Astrocyte (in vitro differentiated cells and primary cell): ENCODE data around the gene FAP.

Experiments
- EZH2 ChIP-seq: IDR thresholded peaks from 2 replicates; pipeline ENCODE4 v1.6.1; 2012; ENCODE audit warnings: mild to moderate bottlenecking, low read length, inconsistent platforms; ENCODE audit not compliant: insufficient read depth
- TF ChIP-seq, protein P1 (sequence below): IDR thresholded peaks from 2 replicates; pipeline ENCODE4 v1.5.1; 2011; ENCODE audit warnings: low read depth, mild to moderate bottlenecking, inconsistent platforms, low read length, moderate library complexity; ENCODE audit not compliant: insufficient read depth

DNA sequence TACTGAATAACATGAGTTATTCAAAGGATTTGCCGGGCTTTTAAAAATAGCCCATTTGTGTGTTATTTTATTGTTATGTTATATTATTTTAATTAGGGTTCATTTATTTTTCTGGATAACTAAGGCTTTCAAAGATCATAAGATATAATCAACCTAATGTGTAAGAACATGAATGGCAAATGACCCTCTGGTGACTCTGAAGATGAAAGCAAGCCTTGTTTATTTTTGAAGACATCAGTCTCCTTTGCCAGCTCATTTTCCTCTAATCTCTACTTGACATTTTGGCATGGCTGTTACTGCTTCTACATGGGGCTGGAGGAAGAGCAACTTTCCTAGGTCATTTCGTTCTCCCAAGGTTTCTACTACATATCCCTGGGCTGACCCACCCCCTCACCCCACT lies 10.6 kb downstream of the FAP start:
- TF ChIP-seq, protein P1, sequence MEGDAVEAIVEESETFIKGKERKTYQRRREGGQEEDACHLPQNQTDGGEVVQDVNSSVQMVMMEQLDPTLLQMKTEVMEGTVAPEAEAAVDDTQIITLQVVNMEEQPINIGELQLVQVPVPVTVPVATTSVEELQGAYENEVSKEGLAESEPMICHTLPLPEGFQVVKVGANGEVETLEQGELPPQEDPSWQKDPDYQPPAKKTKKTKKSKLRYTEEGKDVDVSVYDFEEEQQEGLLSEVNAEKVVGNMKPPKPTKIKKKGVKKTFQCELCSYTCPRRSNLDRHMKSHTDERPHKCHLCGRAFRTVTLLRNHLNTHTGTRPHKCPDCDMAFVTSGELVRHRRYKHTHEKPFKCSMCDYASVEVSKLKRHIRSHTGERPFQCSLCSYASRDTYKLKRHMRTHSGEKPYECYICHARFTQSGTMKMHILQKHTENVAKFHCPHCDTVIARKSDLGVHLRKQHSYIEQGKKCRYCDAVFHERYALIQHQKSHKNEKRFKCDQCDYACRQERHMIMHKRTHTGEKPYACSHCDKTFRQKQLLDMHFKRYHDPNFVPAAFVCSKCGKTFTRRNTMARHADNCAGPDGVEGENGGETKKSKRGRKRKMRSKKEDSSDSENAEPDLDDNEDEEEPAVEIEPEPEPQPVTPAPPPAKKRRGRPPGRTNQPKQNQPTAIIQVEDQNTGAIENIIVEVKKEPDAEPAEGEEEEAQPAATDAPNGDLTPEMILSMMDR, result no peak
- no peak for TF ChIP-seq EZH2
